GM18507 (cell line): ENCODE results near the gene MYLK.

ENCODE experiments used
- DNase-seq: peaks from one replicate; pipeline ENCODE4 v3.0.0; 2011; ENCODE audit warnings: low read depth; ENCODE audit not compliant: insufficient read length; ENCODE audit errors: extremely low spot score
- FAIRE-seq: peaks from 2 replicates; lab custom pipeline; 2011; peaks lifted over from hg19 to GRCh38; lab: Jason Lieb, UNC

The MYLK gene

GRCh38 chr3:123663977-123664376 is 220.2 kb downstream of the MYLK start:
- FAIRE-seq (no peak), DNase-seq (no peak)

- FAIRE-seq (no peak), DNase-seq (no peak)
Measured at GRCh38 chr3:123661973-123662372, 222.2 kb downstream of the MYLK start.

GRCh38 chr3:123660900-123661299 is 223.2 kb downstream of the MYLK start:
- no peak for FAIRE-seq
- no peak for DNase-seq

- FAIRE-seq (no peak), DNase-seq (no peak)
Measured at GRCh38 chr3:123660141-123660675, 223.9 kb downstream of the MYLK start.

GRCh38 chr3:123658852-123659206 is 225.3 kb downstream of the MYLK start:
- DNase-seq: no peak

GRCh38 chr3:123658118-123658851 is 225.8 kb downstream of the MYLK start:
- DNase-seq: no peak
- FAIRE-seq: no peak

More at GRCh38 chr3:123658852-123659206, 225.3 kb downstream of the MYLK start:
- FAIRE-seq: no peak

- DNase-seq (no peak), FAIRE-seq (no peak)
Measured at GRCh38 chr3:123657568-123657967, 226.6 kb downstream of the MYLK start.

- DNase-seq (no peak), FAIRE-seq (no peak)
Measured at GRCh38 chr3:123657111-123657510, 227.0 kb downstream of the MYLK start.

- FAIRE-seq: no peak
- DNase-seq: no peak
Measured at GRCh38 chr3:123656691-123657090, 227.4 kb downstream of the MYLK start.

- no peak for FAIRE-seq
- no peak for DNase-seq
Measured at GRCh38 chr3:123656274-123656673, 227.9 kb downstream of the MYLK start.

- no peak for DNase-seq
- no peak for FAIRE-seq
Measured at GRCh38 chr3:123655400-123655799, 228.7 kb downstream of the MYLK start.

- FAIRE-seq: no peak
- no peak for DNase-seq
Measured at GRCh38 chr3:123653221-123653682, 230.9 kb downstream of the MYLK start.

GRCh38 chr3:123652342-123652984 is 231.7 kb downstream of the MYLK start:
- DNase-seq (peak; percentile 48), FAIRE-seq (peak; percentile 77)

- FAIRE-seq: no peak
Measured at GRCh38 chr3:123651449-123652341, 232.4 kb downstream of the MYLK start.

GRCh38 chr3:123650101-123650500 is 234.0 kb downstream of the MYLK start:
- DNase-seq (no peak), FAIRE-seq (no peak)

More at GRCh38 chr3:123651449-123652341, 232.4 kb downstream of the MYLK start:
- DNase-seq: no peak

- DNase-seq: no peak
- no peak for FAIRE-seq
Measured at GRCh38 chr3:123648696-123649405, 235.3 kb downstream of the MYLK start.

GRCh38 chr3:123644358-123644757 is 239.8 kb downstream of the MYLK start:
- DNase-seq: no peak
- no peak for FAIRE-seq

GRCh38 chr3:123642957-123643330 is 241.2 kb downstream of the MYLK start:
- FAIRE-seq: no peak
- no peak for DNase-seq

- FAIRE-seq (peak; percentile 83), DNase-seq (peak; percentile 45)
Measured at GRCh38 chr3:123642182-123642956, 241.8 kb downstream of the MYLK start.
